Measurements from ENCODE around the gene TAS2R4.

GRCh38 chr7:141789917-141790316 lies 13.4 kb downstream of the TAS2R4 start, which contains the start of gene TAS2R5:
- TF ChIP-seq CTCF (IDR thresholded peaks at IDR 0.05): no peak
- no peak for TF ChIP-seq POLR2AphosphoS5 (IDR thresholded peaks at IDR 0.05; ENCODE audit: low read depth, low read length)

Data from Panc1 (cell line).